DMS 273 (cell line): ENCODE data around the gene ARID3A.

Experiments
- DNase-seq: peaks from one replicate; lab custom pipeline; 2025; ENCODE audit not compliant: unreplicated experiment; lab: John Stamatoyannopoulos, UW

The ARID3A gene

DNA sequence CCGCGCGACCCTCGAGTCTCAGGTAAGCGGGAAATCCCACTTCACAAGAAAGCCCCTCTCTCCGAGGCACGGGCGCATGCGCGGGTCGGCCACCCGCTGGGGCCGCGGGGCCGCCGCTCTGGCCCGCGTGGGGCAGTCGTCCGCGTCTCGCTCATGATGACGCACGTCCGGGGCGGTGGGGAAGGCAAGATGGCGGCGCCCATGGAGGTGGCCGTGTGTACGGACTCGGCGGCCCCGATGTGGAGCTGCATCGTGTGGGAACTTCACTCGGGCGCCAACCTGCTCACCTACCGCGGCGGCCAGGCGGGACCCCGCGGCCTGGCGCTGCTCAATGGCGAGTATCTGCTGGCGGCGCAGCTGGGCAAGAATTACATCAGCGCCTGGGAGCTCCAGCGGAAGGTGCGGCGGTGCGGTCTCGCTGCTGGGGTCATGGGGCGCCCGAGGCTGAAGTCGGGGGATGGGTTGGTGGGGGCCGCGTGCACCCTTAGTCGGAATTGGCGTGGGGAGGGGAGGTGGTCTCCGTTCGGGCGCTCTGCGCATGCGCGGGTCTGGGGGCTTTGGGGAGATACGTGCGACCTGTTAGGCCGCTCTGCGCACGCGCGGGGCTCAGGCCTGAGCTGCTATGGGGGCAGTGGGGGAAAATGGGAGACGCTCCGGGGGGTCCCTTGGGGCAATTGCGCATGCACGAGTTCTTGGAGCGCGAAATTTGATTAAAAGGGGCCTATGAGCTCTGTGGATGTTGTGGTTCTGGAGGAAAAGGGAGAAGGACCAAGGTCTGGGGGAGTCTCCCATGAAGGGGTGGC is 58.5 kb downstream of the ARID3A start, which contains the start of gene WDR18:
TSS of gene WDR18 (plus strand) at position 181 of the 803 bp plus-strand sequence. CDS start at position 190, 9 bp downstream.
- peak; percentile 97 for DNase-seq

GRCh38 chr19:986083-986482 is 60.2 kb downstream of the ARID3A start:
- DNase-seq: no peak

DNA sequence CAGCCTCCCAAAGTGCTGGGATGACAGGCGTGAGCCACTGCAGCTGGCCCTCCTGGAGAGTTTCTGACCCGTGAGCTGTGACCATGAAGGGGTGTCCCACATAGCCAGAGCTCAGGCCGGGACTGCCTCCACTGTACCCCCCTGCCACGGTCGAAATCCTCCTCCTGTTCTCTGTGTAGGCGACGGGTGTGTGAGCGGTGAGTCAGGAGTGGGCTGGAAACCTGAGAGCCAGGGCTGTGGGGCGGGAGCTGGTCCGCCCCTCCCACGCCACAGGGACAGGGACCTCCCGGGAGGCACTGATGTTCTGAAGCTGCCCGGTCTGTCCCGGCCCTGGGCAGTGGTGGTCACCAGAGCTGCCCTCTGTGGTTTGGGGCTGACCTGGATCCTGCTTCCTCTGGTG is 62.2 kb downstream of the ARID3A start:
- no peak for DNase-seq

- no peak for DNase-seq
Observed at GRCh38 chr19:988510-988909, 62.7 kb downstream of the ARID3A start.

DNA sequence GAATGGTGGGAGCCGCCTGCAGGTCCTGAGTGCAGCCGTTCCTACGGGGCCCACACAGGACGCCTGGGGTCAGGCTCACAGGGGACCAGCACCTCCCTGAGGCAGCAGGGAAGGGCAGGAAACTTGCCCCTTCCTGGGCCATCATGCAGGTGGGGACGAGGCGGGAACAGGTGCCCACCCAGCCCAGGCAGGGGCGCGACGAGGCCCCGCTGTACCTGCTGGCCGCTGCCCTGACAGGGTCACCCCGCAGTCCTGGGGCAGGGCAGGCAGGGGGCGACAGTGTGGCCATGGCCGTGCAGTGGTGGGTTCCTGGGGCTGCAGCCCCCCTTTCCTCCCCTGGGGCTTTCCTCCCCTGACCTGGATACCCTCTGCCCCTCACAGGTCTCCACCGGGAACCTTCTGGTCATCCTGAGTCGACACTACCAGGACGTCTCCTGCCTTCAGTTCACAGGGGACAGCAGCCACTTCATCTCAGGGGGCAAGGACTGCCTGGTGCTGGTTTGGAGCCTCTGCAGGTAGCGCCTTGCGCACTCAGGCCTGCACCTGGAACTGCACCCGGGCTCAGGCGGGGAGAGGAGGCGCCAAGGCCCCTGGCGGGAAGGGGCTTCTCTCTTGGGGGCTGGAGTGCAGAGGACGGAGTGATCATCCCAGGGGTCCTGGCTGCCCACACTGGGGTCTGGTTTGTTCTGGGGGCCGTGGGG is 63.7 kb downstream of the ARID3A start:
- DNase-seq: no peak

DNA sequence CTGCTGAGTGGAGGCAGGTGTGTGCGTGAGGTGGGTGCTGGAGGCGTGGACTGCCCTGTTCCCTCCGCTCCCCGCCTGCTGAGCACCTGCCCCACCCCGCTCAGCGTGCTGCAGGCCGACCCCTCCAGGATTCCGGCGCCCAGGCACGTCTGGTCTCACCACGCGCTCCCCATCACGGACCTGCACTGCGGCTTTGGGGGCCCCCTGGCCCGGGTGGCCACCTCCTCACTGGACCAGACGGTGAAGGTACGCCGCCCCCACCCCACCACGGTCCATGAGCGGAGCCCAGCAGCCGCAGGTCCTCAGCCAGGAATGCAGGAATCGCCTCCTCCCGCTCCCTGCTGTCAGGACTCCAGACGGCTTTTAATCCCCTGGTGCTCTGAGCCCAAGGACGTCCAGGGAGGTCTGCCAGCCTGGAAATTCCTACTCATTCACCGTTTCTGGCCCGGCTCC is 64.3 kb downstream of the ARID3A start:
- DNase-seq: no peak

DNA sequence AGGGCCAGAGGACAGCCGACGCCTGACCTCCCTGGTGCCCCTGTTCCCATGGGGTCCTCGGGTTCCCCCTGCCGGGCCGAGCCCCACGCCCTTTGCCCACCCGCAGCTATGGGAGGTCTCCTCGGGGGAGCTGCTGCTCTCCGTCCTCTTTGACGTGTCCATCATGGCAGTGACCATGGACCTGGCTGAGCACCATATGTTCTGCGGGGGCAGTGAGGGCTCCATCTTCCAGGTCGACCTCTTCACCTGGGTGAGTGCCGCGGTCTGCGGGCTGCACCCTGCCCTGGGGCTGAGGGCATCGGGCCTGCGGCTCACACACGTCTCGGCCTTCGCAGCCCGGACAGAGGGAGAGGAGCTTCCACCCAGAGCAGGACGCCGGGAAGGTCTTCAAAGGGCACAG is 64.9 kb downstream of the ARID3A start:
- no peak for DNase-seq

GRCh38 chr19:991174-991931 is 65.5 kb downstream of the ARID3A start:
- DNase-seq: no peak

DNA sequence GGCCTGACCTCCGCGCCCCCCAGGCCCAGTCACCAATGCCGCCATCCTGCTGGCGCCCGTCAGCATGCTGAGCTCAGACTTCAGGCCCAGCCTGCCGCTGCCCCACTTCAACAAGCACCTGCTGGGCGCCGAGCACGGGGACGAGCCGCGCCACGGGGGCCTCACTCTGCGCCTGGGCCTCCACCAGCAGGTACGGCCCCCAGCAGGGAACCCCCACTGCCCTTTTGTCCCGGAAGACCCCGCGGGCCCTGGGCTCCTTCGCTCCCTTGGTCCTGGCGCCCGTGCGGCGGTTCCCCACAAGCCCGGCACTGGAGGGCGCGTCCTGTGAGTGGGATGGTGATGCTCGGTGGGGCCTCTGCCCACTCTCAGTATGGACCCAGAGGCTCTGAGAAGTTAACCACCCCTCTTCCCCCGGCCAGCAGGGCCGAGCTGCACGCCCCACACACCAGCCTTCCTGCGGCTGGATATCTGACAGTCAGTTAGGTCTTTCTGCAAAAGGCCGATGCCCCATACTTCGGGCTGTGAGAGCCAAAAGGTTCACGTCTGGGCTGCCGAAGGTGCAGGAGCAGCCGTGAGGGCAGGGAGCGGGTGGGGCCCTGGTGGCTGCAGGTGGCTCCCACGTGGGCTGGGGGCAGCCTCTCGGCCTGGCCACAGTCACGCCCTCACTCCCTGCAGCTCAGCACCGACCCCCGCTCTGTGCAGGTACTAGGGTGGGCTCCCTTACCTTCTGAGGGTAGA is 66.3 kb downstream of the ARID3A start:
- no peak for DNase-seq

- no peak for DNase-seq
Observed at GRCh38 chr19:992670-993055, 66.8 kb downstream of the ARID3A start.

- DNase-seq: no peak
Observed at GRCh38 chr19:993361-993830, 67.6 kb downstream of the ARID3A start.

DNA sequence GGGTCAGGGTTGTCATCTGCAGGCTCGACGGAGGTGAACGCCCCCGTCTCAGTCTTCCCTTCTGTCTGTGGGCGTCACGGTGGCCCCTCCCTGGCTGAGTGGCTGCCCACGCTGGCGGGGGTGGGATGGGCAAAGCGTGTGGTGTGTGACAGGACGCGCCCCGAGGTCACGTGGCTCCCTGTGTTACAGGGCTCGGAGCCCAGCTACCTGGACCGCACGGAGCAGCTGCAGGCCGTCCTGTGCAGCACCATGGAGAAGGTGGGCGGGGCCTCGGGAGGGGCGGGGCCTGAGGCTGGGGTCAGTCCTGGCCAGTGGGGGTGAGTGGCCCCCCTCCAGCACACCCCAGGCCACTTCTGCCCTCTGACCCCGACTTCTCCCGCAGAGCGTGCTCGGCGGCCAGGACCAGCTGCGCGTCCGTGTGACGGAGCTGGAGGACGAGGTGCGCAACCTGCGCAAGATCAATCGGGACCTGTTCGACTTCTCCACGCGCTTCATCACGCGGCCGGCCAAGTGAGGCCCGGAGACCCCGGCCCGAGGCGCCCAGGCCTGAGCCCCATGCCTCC is 68.1 kb downstream of the ARID3A start:
- no peak for DNase-seq

DNA sequence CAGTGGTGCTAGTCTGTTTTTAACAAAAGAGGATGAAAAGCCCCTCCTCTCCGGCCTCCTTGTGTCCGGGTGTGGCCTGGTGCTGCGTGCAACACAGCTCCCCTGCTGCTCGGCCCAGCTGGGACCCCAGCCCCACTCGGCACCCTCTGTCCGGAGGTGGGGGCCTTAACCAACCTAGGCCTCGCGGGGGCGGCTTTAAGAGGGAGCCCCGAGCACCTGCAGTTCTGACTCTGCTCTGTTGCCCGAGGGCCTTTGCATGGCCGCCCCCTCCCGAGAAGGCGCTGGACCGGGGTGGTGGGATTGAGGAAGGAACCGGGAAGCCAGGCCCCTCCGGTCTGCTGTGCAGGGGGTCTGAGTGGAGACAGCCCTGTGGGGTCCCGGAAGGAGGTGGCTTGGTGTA is 68.7 kb downstream of the ARID3A start:
- DNase-seq: no peak

DNA sequence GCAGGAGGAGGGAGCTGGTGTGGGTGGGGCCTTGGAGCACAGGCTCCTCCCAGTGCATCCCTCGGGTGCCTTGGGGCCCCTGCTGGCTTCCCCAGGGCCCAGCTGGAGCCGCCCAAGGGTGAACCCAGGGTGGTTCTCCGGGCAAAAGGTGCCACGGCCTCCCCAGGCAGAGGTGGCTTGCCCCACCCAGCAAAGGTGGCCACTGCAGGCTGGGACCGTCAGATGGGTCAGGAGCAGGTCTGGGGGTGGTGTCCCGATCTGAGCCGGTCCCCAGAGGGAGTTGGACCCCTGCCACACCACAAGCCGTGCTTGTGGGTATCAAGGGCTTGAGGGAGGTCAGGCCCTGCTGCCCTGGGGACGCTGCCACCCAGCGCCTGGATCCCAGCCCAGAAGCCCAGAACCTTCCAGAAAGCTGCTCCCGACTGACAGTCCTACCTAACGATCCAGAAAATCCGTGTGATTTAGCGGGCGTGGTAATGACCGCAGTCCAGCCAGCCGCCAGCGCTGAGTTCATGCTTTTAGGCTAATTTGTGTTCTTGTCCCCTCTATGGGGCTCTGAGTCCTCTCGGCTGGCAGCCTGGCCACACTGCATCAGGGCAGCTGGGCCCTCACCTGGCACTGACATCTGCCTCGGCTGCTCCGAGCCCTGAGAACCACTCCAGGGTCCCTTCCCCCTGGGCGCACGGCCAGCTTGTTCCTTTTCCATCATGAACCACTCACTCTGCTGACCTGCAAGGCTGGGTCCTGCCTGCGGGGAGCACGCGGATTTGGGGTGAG is 69.4 kb downstream of the ARID3A start:
- DNase-seq: peak; percentile 79

DNA sequence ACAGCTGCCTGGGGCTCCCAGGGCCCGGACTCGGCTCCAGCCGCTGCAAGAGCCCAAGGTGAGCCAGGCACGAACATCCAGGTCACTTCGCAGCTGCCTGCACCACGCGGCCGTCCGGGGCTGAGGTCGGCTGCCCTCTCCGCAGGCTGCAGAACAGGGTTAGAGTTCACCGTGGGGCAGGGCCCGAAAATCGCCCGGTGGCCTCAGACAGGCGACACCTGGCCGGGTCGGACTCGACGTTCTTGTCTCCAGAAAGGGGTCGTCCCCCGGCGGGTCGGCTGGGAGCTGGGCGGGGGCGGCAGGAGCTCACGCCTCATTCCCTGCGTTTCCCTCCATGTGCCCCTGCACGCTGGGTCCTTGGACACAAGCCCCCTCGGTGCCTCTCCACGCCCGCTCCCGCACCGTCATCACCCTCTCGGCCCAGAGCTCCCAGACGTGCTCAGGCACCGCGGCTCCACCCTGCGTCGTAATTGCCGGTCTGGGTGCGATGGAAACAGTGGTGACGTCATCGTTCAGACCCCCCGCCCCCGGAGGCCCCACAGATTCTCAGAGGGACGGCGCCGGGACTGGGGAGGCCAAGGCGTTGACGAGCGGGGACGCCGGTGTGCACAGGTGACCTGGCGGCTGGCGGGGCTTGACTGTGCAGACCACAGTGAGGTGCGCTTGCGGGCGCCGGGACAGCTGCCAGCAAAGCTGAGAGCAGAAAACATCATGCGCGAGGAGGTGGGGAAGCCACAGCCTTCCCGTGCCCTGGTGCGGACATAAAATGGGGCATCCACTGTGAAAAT is 70.4 kb downstream of the ARID3A start:
- peak; percentile 87 for DNase-seq

- DNase-seq: no peak
Observed at GRCh38 chr19:998064-998463, 72.2 kb downstream of the ARID3A start.

- no peak for DNase-seq
Observed at GRCh38 chr19:999379-999719, 73.5 kb downstream of the ARID3A start.

- peak; percentile 91 for DNase-seq
Observed at GRCh38 chr19:1000095-1000494, 74.3 kb downstream of the ARID3A start, which contains the start of gene GRIN3B. Gene GRIN3B, plus strand, starts transcription at chr19:1000419. Its CDS starts 19 bp downstream, at chr19:1000438.
